Esophagus squamous epithelium (tissue), 5 donors: ENCODE results near the gene NSUN6. TPM values are rescaled to one million over a fixed set of nuclear protein-coding genes. Genes with fewer than 3 reads are reported as not detected.

Experiments used
- DNase-seq: peaks from one replicate; lab custom pipeline; 2025; lab: John Stamatoyannopoulos, UW
- H3K27ac ChIP-seq, 4 donors: fragments of 200-600 bp; sonication (generic); one replicate each; pipeline ENCODE4 v1.5.1; 2016 to 2019; ENCODE audit warnings: mild to moderate bottlenecking in 1 of 4
- H3K27me3 ChIP-seq, 4 donors: fragments of 200-600 bp; sonication (generic); 1 replicate in 3 of 4; 2 replicates in 1 of 4; pipeline versions ENCODE4 v1.5.1 to v1.6.0; 2017 to 2021; ENCODE audit warnings: antibody characterized with exemption in 1 of 4
- H3K36me3 ChIP-seq, 3 donors: fragments of 200-600 bp; sonication (generic); one replicate each; pipeline ENCODE4 v1.5.1; 2016 to 2019
- H3K4me1 ChIP-seq, 3 donors: fragments of 200-600 bp; sonication (generic); one replicate each; pipeline ENCODE4 v1.5.1; 2017 to 2019
- H3K4me3 ChIP-seq, 4 donors: fragments of 200-600 bp; sonication (generic); 1 replicate in 3 of 4; 2 replicates in 1 of 4; pipeline ENCODE4 v1.5.1; 2016 to 2019; ENCODE audit warnings: mild to moderate bottlenecking in 2 of 4, moderate library complexity in 1 of 4
- H3K9me3 ChIP-seq, 3 donors: fragments of 200-600 bp; sonication (generic); one replicate each; pipeline ENCODE4 v1.5.1; 2016 to 2019
- CTCF ChIP-seq, 6 experiments: fragments of 450-650 bp in 4 of 6; fragments of 200-600 bp in 2 of 6; sonication (generic) in 2 of 6; IDR thresholded peaks; one replicate each; pipeline ENCODE4 v1.5.1; 2016 to 2019; ENCODE audit warnings: antibody characterized with exemption in 6 of 6, mild to moderate bottlenecking in 4 of 6, moderate library complexity in 4 of 6
- POLR2A ChIP-seq, 4 donors: fragments of 450-650 bp; IDR thresholded peaks; one replicate each; pipeline ENCODE4 v1.6.1; 2017; ENCODE audit warnings: antibody characterized with exemption in 4 of 4, mild to moderate bottlenecking in 4 of 4, moderate library complexity in 3 of 4
- WGBS, 2 donors: methylation state at CpG; one replicate each; pipeline ENCODE4 v1.1.5; 2018; 5-methylcytosine and 5-hydroxymethylcytosine counted together
- intact Hi-C: fragments of 100-400 bp; cut with DNase I; formaldehyde crosslinking; loops from one replicate; pipeline ENCODE4 v1.15.0; 2022
- total RNA-seq, 4 donors: library from RNA; depleted of rRNA; stranded (reverse); fragments of >200 nt; gene quantifications; one replicate each; pipeline ENCODE4 v1.1.0, GENCODE V29; 2016
- donor health status: DM: yes; HTN: yes; CAD: no.

Gene NSUN6
- total RNA-seq, 4 donors from 2014 or later, result 3.4 to 10.1 (median 5.6) TPM

- no peak for DNase-seq
- no peak for TF ChIP-seq CTCF (IDR thresholded peaks at IDR 0.05)
- TF ChIP-seq POLR2A (IDR thresholded peaks at IDR 0.05), result no peak
- H3K4me3 ChIP-seq, result no peak overlapping the region
- no peak overlapping the region for H3K27ac ChIP-seq
- no peaks in the 10 kb centered on the region for H3K9me3 ChIP-seq
- no peaks in the 10 kb centered on the region for H3K4me1 ChIP-seq
- no peaks in the 10 kb centered on the region for H3K36me3 ChIP-seq
- no peaks in the 10 kb centered on the region for H3K27me3 ChIP-seq
- WGBS, 2 donors, result 72 to 74% methylated on average over 8 of the region's 8 CpGs
- intact Hi-C loops, result no loop called here
These were observed 153.5 kb downstream of the NSUN6 start for GRCh38 chr10:18497806-18498369.

Other genes starting within 250 kb of the NSUN6 start
- gene ARL5B, start 7.8 kb upstream of the NSUN6 start, total RNA-seq, result 10 to 100 TPM; 11.8 to 24.5 (median 12.5) TPM